Stimulated activated effector memory CD8-positive, alpha-beta T cell treated with anti-CD3 and anti-CD28 coated beads, Interleukin-12 subunit alpha, Interleukin-12 subunit beta, amount 100 ng/mL, for 72 hours (primary cell): ENCODE data around the gene ITGAX.
"Not testable (repeated sequence)": the region's sequence is repeated elsewhere in the genome, so short reads cannot be mapped to it uniquely, and the experiment has no call there.

ENCODE experiments used
- ATAC-seq: fragments of 150-1000 bp; cut with Tn5 transposase; 2 replicates; pipeline ENCODE4 v1.10.0; 2021
- DNase-seq, 2 donors: peaks; one replicate each; pipeline ENCODE4 v3.0.0; 2021 to 2022; ENCODE audit warnings: low spot score in 2 of 2
- H3K27ac Mint-ChIP-seq: one replicate; pipeline ENCODE4 v1.8.0; 2022; ENCODE audit warnings: mild to moderate bottlenecking, mixed read lengths
- H3K36me3 Mint-ChIP-seq: one replicate; pipeline ENCODE4 v1.8.0; 2022; ENCODE audit warnings: mild to moderate bottlenecking, mixed read lengths
- H3K4me1 Mint-ChIP-seq: one replicate; pipeline ENCODE4 v1.8.0; 2022; ENCODE audit warnings: mixed read lengths
- H3K4me3 Mint-ChIP-seq: one replicate; pipeline ENCODE4 v1.8.0; 2022; ENCODE audit warnings: mild to moderate bottlenecking, mixed read lengths
- H3K9me3 Mint-ChIP-seq: one replicate; pipeline ENCODE4 v1.8.0; 2022; ENCODE audit warnings: mixed read lengths

Gene ITGAX

DNA sequence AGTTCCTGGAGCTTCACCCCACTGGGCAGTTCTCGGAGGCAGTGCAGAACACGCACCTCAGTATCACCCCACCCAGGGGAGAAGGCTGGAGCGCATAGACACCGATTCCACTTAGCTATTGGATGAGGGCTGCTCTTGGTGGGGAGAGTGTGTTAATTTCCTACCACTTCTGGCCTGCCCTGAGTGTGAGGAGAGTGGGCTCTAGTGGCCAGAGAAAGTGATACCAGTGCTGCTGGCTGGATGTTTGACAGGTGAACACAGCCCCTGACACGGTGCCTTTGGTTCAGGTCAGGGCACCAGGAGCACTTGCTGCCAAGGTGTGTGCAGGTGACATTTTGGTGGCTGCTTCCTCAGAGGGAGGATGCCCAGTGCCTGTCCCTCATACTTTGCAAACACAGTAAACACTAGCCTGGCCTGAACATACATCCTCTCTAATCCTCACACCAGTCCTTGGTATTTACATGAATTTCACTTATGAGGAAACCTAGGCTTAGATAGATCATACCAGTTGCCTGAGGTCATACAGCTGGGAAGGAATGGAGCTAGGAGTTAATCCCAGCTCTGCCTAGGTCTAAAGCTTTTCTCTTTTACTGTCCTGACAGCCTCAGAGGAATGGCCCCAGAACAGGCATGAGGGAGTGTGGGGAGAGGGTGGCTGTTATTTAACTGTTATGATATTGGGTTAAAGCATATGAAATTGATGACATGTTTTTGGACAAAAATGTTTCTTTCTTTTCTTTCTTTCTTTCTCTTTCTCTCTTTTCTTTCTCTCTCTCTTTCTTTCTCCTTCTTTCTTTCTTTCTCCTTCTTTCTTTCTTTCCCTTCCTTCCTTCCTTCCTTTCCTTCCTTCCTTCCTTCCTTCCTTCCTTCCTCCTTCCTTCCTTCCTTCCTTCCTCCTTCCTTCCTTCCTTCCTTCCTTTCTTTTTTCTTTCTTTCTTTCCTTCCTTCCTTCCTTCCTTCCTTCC is 21.0 kb upstream of the ITGAX start:
- H3K4me1 Mint-ChIP-seq, result peaks cover 30% of the 10 kb centered on the region
- no peaks in the 10 kb centered on the region for H3K9me3 Mint-ChIP-seq
- ATAC-seq, result peak; percentile 60
- H3K27ac Mint-ChIP-seq, result no peak overlapping the region
- DNase-seq, result peak in 1 of 2 donors; percentile 54
- H3K36me3 Mint-ChIP-seq, result no peaks in the 10 kb centered on the region
- no peak overlapping the region for H3K4me3 Mint-ChIP-seq

- H3K27ac Mint-ChIP-seq, result no peak overlapping the region
- no peak overlapping the region for H3K4me3 Mint-ChIP-seq
- no peak for DNase-seq
- no peaks in the 10 kb centered on the region for H3K36me3 Mint-ChIP-seq
- H3K9me3 Mint-ChIP-seq, result no peaks in the 10 kb centered on the region
- no peak for ATAC-seq
- H3K4me1 Mint-ChIP-seq, result peaks cover 31% of the 10 kb centered on the region
Measured at GRCh38 chr16:31334934-31335333, 20.0 kb upstream of the ITGAX start.

- ATAC-seq, result no peak
- DNase-seq, result no peak
- no peak overlapping the region for H3K4me3 Mint-ChIP-seq
- H3K27ac Mint-ChIP-seq, result no peak overlapping the region
- H3K36me3 Mint-ChIP-seq, result no peaks in the 10 kb centered on the region
- peaks cover 28% of the 10 kb centered on the region for H3K4me1 Mint-ChIP-seq
- H3K9me3 Mint-ChIP-seq, result no peaks in the 10 kb centered on the region
Measured at GRCh38 chr16:31335431-31335830, 19.5 kb upstream of the ITGAX start.

DNA sequence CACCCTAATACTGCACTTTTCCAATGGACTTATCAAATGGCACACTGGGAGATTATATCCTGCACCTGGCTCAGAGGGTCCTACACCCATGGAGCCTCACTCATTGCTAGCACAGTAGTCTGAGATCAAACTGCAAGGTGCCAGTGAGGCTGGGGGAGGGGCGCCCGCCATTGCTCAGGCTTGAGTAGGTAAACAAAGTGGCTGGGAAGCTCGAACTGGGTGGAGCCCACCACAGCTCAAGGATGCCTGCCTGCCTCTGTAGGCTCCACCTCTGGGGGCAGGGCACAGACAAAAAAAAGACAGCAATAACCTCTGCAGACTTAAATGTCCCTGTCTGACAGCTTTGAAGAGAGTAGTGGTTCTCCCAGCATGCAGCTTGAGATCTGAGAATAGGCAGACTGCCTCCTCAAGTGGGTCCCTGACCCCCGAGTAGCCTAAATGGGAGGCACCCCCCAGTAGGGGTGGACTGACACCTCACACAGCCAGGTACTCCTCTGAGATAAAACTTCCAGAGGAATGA is 16.8 kb upstream of the ITGAX start:
- not testable (repeated sequence) for ATAC-seq, DNase-seq, H3K9me3 Mint-ChIP-seq, H3K36me3 Mint-ChIP-seq, H3K27ac Mint-ChIP-seq, H3K4me3 Mint-ChIP-seq
- peaks cover 14% of the 10 kb centered on the region for H3K4me1 Mint-ChIP-seq

DNA sequence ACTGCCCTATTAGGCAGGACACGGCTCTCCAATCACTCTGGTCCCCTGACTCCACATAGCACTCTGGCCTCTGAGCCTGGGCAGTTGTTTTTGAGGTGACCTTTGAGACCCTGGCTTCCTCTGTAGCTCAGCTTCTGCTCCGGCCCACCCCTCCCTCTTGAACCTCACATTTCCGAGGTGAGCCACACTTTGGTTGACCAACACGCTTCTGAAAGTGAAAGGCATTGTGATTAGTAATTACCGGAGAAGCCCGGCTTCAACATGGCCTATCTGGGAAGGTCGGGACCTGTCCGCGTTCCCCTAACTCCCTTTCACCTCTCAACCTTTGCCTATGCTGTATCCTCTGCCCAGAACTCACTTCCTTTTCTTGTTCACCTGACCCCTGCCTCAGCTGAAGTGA is 10.3 kb upstream of the ITGAX start:
- DNase-seq (peak; percentile 40 to 77), ATAC-seq (peak; percentile 73)
- Mint-ChIP-seq H3K27ac (no peak overlapping the region), H3K9me3 (no peaks in the 10 kb centered on the region), H3K4me3 (peak overlapping the region; percentile 50), H3K4me1 (peaks cover 35% of the 10 kb centered on the region), H3K36me3 (no peaks in the 10 kb centered on the region)

DNA sequence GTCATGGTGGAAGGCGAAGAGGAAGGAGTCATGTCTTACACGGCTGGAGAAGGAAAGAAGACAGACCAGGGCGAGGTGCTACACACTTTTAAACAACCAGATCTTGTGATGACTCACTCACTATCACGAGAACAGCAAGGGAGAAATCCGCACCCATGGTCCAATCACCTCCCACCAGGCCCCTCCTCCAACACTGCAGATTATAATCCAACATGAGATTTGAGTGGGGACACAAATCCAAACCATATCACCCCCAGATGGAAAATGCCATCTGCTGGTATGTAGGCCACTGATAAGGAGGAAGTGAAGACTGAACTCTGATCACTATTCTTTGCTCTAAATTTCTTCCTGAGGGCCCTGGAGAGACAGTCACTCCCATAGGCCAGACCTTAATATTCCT is 7.5 kb upstream of the ITGAX start:
- Mint-ChIP-seq H3K36me3 (peaks cover 7% of the 10 kb centered on the region), H3K4me1 (peaks cover 57% of the 10 kb centered on the region), H3K9me3 (no peaks in the 10 kb centered on the region), H3K27ac (peak overlapping the region; percentile 18), H3K4me3 (no peak overlapping the region)
- ATAC-seq (no peak), DNase-seq (no peak)

DNA sequence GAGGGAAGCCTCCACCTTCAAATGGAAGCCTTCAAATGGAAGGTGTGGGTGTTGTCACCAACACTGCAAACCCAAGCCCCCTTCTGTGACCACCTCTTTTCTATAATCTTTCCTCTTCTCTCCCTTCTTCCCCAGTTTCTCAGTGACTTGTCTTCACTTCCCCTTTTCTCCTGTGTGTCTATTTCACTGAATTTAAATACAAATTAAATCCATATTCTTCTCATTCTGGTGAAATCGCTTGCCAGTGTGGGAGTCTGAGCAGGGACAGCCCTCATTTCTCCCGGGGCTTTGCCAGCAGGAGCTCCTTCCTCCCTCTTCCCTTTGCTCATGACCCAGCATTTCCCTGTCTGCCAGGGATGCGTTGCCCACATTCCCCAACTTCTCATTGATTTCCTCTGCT is 6.4 kb upstream of the ITGAX start:
- Mint-ChIP-seq H3K36me3 (peaks cover 13% of the 10 kb centered on the region), H3K4me3 (no peak overlapping the region), H3K27ac (no peak overlapping the region), H3K9me3 (no peaks in the 10 kb centered on the region), H3K4me1 (peaks cover 68% of the 10 kb centered on the region)
- DNase-seq (no peak), ATAC-seq (no peak)

- Mint-ChIP-seq H3K27ac (peak overlapping the region; percentile 76), H3K36me3 (peaks cover 13% of the 10 kb centered on the region), H3K4me3 (peak overlapping the region; percentile 15), H3K4me1 (peaks cover 72% of the 10 kb centered on the region), H3K9me3 (no peaks in the 10 kb centered on the region)
- DNase-seq, result peak; percentile 19 to 71
- ATAC-seq, result peak; percentile 68
Measured at GRCh38 chr16:31350275-31351005, 4.5 kb upstream of the ITGAX start.

DNA sequence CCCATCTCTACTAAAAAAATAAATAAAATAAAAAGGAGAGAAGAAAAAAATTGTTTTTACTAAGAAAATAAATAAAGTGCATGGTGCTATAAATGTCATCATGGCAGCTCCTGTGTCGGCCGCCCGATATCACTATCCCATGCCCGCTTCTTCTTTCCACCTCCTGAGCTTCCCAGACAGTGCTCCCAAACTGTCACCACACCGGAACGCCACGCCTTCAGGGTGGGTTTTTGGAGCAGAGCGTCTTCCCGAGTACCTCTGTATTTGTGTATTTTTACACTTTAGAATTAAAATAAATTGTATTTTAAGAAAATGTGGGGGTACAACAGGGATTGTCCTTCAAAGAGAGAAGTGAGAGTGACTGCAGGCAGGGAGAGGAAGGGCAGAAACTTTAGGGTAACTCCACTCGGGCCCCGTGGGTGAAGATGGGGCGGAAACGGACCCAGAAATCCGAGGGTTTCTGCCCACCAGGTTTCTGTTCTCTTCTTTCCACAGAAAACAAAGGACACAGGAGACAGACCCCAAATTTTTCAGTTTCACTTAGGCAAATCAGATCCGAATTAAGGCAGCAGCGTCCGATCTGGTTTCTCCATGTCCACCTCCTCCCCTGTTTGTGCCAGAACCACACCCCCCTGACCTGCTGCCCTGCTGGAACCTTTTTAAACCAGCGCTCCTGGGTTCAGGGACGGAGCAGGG is 3.6 kb upstream of the ITGAX start:
- H3K4me3 Mint-ChIP-seq, result peak overlapping the region; percentile 55
- peaks cover 80% of the 10 kb centered on the region for H3K4me1 Mint-ChIP-seq
- H3K27ac Mint-ChIP-seq, result peak overlapping the region; percentile 91
- peaks cover 13% of the 10 kb centered on the region for H3K36me3 Mint-ChIP-seq
- no peak for DNase-seq
- no peaks in the 10 kb centered on the region for H3K9me3 Mint-ChIP-seq
- no peak for ATAC-seq

- ATAC-seq (peak; percentile 77), DNase-seq (peak; percentile 40 to 69)
- peaks cover 85% of the 10 kb centered on the region for H3K4me1 Mint-ChIP-seq
- peak overlapping the region; percentile 55 for H3K4me3 Mint-ChIP-seq
- H3K27ac Mint-ChIP-seq, result peak overlapping the region; percentile 91
- H3K9me3 Mint-ChIP-seq, result no peaks in the 10 kb centered on the region
- peaks cover 13% of the 10 kb centered on the region for H3K36me3 Mint-ChIP-seq
Measured at GRCh38 chr16:31351942-31352325, 3.0 kb upstream of the ITGAX start.

DNA sequence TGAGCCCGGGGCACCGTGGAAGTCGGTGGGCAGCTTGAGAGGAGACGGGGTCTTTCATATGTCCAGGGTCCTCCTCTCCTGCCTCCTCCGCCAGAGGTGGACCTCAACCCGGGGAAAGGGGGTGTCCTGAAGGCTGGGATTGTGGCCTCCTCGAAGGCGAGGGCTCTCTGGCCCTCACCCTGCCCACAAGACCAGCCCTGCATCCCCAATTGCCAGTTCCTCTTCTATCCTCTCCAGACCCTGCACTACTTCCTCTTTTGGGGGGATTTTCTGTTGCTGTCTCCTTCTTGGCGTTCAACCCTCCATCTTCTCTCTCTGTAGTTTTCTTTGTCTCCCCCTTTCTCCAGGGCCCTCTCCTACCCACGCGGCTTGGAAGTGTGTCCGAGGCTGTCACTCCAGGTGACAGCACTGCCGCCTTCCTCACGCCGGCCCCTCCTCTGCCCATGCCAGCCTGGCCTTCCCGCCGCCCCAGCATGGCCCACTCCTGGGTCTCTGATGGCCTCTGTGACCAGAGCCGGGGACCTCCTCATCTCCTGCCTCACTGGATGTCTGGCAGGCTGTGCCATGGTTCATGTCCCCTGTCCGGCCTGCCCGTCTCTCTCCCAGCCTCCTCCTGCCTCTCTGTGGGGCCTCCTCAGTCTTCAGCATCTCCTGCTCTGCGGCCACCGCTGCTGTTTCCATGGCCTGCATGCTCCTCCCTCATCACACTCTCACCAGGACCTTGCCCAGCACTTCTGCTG is 2.4 kb upstream of the ITGAX start:
- Mint-ChIP-seq H3K4me1 (peaks cover 85% of the 10 kb centered on the region), H3K27ac (peak overlapping the region; percentile 91), H3K36me3 (peaks cover 18% of the 10 kb centered on the region), H3K9me3 (no peaks in the 10 kb centered on the region), H3K4me3 (peak overlapping the region; percentile 55)
- ATAC-seq (no peak), DNase-seq (no peak)

DNA sequence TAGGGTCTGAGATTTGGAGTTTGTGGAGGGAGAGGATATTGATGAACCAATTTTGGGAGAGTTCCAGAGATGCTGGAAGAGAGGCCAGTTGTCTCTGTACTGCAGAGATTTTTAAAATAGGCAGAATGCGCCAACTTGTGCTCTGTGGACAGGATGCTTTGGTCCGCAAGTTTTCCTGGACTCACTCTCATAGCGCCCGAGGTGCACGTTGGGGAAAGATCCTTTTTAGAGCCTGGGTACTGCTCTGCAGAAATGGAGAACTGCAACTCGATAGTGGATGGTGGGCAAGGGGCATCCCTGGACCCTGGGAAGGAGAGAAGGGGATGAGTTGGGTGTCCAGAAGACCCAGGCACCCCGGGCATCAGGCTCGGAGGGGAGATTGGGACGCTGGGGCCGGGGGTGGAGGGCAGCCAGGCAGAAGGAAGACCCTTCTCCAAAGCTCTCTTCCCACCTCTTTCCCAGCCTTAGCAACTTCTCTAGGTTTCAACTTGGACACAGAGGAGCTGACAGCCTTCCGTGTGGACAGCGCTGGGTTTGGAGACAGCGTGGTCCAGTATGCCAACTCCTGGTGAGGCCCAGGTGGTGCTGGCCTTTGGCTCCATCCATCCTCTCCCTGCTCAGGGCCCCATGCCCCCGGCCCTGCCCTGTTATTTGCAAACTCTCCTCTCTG is 590 bp downstream of the ITGAX start:
- H3K9me3 Mint-ChIP-seq, result no peaks in the 10 kb centered on the region
- peaks cover 23% of the 10 kb centered on the region for H3K36me3 Mint-ChIP-seq
- peaks cover 73% of the 10 kb centered on the region for H3K4me1 Mint-ChIP-seq
- ATAC-seq (no peak), DNase-seq (no peak)
- peak overlapping the region; percentile 91 for H3K27ac Mint-ChIP-seq
- peak overlapping the region; percentile 87 for H3K4me3 Mint-ChIP-seq

DNA sequence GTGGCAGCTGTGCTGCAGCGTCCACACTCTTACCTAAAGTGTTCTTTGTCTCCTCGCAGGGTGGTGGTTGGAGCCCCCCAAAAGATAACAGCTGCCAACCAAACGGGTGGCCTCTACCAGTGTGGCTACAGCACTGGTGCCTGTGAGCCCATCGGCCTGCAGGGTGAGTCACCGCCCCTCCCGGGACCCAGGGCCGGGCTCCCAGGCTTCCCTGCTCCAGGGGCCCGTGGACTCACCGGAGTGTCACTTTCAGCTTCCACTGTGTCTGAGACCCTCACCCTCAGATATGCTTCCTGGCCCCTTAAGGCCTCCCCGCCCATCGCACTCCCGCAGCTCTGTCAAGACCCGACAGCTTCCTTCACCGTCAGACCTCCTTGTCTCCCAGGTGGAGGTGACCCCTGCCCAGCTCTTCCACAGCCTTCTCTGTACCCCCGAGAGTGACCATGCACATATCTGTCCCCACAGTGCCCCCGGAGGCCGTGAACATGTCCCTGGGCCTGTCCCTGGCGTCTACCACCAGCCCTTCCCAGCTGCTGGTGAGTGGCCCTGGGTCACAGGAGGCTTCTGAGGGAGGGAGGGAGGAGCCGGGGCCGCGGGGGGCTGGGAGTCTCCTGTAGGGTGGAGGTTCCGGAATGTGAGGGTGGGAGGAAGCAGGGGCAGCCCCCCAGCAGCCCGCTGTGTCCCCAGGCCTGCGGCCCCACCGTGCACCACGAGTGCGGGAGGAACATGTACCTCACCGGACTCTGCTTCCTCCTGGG is 1.8 kb downstream of the ITGAX start:
- peak overlapping the region; percentile 87 for H3K4me3 Mint-ChIP-seq
- H3K36me3 Mint-ChIP-seq, result peaks cover 20% of the 10 kb centered on the region
- H3K4me1 Mint-ChIP-seq, result peaks cover 74% of the 10 kb centered on the region
- H3K9me3 Mint-ChIP-seq, result no peaks in the 10 kb centered on the region
- H3K27ac Mint-ChIP-seq, result peak overlapping the region; percentile 86
- DNase-seq (no peak), ATAC-seq (no peak)
